Left renal pelvis (tissue), 4 donors: ENCODE results near the gene DARS2. TPM values are rescaled to one million over a fixed set of nuclear protein-coding genes. Genes with fewer than 3 reads are reported as not detected.
"Not testable (repeated sequence)": the region's sequence is repeated elsewhere in the genome, so short reads cannot be mapped to it uniquely, and the experiment has no call there.

Source experiments
- DNase-seq, 4 donors: peaks; one replicate each; pipeline ENCODE4 v3.0.0-alpha.2; 2013; ENCODE audit warnings: low read depth in 4 of 4, low spot score in 3 of 4
- polyA plus RNA-seq, 4 donors: library from polyadenylated mRNA; unstranded; fragments of 120-200 nt; gene quantifications; one replicate each; pipeline ENCODE4 v1.2.1, GENCODE V29; 2013; ENCODE audit not compliant: insufficient read length in 4 of 4

The DARS2 gene
- polyA plus RNA-seq, 4 donors: 15.1 to 28.7 (median 27.4) TPM

DNA sequence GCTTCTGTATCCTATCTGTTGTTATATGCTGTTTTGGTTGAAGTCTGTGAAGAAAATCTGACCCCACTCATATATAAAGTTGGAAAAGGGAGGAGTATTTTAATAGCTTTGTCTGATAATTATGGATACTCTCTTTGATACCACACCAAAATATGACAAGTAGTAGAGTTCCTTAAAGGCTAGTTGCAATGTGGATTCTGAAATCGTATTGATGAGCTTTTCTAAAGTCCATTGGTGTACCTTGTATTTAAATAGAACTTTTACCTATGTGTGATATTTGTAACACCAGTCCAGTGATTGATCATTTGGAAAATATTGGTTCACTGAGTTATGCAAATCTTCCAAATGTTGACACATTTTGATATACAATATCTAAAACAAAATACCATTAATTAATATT, 35.6 kb downstream of the DARS2 start:
- no peak for DNase-seq

DNA sequence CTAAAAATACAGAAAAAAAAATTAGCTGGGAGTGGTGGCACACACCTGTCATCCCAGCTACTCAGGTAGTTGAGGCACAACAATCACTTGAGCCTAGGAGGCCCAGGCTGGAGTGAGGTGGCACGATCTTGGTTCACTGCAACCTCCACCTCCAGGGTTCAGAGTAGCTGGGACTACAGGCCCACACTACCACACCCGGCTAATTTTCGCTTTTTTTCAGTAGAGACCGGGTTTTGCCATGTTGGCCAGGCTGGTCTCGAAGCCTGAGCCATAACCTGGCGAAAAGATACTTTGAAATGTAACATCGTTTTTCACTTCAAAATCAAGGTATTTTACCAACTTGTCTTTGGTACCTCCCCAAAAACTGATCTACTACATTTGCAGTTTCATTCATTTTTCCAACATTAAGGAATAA, 37.3 kb downstream of the DARS2 start:
- DNase-seq: no peak

DNA sequence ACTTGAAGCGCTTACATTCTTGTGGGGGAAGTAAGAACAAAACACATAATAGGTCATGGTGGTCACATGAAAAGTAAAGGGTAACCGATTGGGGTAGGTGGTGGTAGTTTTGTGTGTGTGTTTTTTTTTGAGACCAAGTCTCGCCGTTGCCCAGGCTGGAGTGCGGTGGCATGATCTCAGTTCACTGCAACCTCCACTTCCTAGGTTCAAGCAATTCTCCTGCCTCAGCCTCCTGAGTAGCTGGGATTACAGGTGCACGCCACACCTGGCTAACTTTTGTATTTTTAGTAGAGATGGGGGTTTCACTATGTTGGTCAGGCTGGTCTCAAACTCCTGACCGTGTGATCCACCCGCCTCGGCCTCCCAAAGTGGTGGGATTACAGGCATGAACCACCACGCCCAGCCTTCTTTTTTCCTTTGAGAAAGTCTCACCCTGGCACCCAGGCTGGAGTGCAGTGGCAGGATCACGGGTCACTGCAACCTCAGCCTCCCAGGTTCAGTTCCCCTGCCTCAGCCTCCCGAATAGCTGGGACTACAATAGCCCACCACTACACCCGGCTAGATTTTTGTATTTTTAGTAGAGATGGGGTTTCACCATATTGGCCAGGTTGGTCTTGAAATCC, 37.8 kb downstream of the DARS2 start:
- DNase-seq: not testable (repeated sequence)

DNA sequence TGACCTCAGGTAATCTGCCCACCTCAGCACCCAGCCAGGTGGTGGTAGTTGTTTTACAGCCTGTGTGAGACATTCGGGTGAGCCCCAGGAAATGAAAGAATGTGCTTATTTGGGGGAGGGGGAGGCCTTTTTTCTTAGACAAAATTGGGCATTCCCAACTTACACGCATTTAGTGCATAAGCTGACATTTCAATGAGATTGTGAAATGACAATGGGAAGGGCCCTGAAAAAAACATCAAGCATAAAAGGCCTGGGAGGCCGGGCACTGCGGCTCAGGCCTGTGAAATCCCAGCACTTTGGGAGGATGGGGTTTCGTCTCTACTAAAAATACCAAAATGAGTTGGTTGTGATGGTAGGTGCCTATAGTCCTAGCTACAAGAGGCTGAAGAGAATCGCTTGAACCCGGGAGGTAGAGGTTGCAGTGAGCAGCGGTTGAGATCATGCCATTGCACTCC, 38.3 kb downstream of the DARS2 start:
- DNase-seq: no peak

DNA sequence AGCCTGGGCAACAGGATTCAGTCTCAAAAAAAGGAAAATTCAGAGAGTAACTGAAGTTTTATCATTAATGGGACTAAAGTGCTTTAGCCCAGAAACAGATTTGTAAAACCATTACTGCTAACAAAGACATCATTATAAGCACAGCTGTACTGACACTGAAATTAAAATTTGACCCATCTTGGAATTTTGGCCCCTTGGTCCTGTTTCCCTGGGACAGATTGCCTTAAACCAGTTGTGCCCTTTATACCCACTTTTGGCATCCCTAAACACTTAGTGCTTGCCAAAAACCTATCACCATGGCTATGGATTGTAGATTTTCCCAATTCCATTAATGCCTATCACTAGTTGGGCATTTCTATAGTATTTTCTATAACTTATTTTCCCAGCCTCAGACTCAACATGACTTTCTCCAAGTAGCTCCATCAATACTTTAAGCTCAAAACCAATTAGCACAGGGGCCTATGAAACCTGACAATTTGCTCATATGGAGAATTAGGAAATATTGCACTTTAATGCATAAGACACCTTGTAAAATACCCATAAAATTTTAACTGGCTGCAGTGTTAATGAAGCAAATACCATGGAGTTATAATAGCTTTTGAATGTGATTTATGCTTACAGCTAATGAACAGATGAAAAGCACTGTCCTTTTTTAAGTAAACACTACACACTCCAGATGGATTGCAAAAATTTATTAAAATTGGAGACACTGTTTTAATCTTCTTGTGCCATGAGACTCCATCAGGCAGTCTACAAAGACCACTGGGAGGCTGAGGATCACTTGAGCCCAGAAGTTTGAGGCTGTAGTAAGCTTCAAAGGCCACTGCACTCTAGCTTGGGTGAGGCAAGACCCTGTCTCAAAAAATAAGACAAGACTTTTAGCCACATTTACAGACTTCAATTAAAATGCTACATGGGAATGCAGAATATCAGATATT, 39.0 kb downstream of the DARS2 start:
- no peak for DNase-seq

DNA sequence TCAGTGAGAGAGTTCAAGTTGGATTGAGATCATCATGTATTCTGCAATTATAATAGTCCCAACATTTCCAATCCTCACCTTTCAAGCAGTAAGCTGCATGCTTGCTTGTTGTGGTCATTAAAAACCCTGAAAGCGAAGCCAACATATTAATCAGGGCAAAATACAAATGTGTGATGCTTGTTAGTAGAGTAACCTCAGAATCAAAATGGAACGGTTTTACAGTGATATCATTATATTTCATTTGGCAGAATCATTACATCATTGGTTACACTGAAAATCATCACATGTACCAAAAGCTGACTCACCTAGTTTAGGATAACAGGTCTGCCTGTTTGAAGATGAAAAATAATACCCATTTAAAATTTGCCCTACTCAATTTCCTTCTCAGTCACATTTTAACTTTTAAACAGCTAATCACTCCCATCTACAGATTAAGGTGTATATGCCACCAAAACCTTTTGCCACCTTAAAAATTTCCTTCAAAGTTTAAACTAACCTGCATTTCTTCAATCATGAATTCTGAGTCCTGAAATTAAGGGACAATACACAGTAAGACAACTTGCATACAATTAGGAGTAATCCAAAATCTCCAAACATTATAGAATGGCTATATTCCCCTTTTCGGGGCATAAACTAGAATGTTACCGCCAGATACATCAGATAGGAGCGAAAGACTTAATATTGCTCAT, 39.9 kb downstream of the DARS2 start:
- no peak for DNase-seq

DNA sequence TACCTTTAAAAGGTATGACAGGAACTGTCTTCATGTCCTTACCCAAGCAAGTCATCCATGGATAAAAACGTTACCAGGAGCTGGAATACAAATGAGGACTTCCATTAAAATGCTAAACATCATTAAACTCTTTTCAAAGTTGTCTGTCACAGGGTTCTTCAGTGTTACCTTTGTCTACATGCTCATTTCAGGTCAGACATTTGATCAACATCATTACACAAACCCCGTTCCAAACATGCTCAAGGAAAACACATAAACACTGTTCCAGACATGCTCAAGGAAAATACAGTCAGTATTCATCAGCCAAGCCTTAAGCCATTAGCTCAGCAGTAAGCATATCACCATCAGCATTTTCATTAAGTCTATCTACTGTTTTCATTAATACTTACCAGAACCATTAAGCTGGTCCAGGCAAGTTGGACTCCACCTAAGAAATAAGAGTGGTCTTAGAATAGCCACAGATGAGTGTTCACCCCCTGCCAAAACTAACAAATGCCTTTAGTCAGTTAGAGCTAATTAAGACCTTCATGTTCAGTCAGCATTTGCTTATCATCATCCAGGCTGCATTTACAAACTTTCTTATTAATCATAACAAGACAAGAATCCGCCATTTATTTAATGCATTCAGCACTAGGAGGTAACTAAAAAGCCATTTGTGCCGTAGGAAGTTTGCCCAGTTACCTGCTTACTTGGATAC, 41.1 kb downstream of the DARS2 start:
- DNase-seq: no peak

DNA sequence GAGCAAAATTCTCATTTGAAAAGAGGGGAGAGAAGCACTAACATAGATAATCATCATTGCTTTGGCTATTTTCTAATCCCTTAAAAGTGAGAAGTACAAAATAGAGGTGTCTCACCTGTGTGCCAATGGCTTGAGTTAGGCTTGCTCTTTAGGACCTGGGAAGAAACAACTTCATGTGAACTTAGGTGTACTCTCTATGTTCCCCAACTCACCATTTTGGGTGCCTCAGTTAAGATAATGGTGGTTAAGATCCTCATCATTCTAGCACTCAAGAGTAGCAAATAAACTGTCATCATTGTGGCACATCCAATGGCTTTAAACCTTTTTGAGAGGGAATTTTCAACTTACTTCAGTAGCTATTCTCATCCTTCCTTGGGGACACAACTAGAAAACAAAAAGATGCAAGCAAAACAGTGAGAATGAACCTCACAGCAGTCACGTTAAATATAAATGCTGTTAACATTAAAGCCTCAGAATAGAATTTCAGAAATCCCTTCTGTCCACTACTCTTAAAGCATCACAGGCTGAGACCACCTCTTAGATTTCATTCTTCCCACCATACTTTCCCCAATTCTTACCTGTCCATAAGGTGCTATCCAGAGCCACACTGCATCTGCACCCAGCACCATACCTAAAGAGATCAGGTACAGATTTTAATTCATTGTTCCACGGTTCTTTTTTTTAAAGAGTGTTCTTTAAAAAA, 42.1 kb downstream of the DARS2 start:
- no peak for DNase-seq

DNA sequence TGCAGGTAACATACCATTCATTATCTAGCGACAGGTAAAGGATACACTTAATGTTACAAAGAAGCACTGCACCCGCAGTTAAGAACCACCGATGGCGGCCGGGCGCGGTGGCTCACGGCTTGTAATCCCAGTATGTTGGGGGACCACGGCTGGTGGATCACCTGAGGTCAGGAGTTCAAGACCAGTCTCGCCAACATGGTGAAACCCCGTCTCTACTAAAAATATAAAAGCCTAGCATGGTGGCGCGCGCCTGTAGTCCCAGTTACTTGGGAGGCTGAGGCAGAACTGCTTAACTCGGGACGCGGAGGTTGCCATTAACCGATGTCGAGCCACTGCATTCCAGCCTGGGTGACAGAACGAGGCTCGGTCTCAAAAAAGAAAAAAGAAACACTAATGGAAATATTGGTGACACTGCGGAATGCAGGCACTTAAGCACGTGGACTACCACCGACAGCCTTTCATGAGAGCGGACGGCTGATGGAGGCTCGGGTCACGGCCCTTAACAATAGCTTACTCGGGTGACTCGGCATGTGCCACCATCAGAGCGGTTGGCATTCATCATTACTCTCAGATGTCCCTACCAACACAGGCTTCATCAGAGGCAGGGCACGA, 42.8 kb downstream of the DARS2 start:
- peak in 1 of 4 donors; percentile 22 for DNase-seq

DNA sequence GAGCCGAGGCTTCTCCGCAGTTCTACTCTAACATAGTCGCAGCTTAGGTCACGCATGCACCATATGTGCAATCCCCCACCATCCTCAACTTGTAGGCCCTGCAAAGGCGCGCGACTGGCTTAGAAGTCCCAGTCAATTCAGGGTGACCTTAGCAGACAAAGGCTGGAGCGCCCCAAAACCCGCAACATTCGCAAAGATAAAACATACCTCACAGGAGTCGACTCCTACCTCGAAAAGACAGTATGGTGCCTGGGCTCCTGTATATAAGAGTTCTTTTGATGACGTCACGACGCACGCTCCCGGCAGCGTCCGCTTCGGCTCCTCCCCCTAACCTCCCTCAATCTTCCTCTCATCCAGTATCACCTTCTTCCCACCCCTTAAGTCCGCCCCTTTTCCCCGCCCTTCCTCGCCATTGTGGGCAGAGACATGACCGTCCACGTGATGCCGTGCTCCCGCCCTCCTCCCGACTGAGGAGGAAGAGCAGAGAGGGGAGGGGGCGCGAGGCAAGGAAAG, 43.3 kb downstream of the DARS2 start, which contains the start of gene GAS5:
Gene GAS5, minus strand, starts transcription at position 237 of the 513 bp plus-strand sequence.
- DNase-seq: peak; percentile 99 to 100 (median 100)

DNA sequence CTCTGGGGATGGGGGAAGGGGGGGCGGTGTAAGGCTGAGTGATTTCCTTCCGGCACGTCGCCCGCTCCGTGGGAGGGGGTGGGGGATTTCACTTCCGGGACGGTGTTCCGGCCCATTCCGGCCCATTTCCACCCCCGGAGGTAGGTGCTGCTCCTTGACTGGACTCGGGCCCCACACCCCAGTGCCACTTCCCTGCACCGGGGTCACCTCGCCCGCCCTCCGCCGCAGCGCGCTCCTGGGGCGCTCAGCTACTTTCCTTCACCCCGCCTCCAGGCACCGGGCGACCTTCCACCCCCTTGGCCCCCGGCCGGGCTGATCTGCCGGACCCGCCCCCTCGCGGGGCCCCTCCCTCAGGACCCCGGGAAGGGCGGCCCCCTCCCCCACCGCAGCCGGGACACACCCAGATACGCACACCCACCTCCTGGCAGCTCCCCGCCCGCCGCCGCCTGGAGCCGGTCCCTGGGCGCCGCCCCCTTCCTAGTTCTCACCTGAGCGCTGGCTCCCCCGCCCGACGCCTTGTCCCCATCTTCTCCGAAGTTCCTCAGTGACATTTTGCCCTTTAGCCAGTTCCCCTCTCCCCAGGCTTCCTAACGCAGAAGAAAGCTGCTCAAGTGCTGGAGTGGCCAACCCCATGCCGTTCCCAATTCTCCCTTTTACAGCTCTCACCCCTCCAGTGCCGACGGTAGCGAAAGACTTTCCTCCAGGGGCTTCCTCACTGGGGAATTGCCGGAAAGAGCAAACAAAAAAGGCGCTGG, 44.0 kb downstream of the DARS2 start, which contains the start of gene ZBTB37:
Gene ZBTB37, plus strand, starts transcription at position 115 of the 755 bp plus-strand sequence. CDS start 1,846 bp downstream, outside the sequence.
- DNase-seq: peak in 3 of 4 donors; percentile 58 to 68 (median 60)

DNA sequence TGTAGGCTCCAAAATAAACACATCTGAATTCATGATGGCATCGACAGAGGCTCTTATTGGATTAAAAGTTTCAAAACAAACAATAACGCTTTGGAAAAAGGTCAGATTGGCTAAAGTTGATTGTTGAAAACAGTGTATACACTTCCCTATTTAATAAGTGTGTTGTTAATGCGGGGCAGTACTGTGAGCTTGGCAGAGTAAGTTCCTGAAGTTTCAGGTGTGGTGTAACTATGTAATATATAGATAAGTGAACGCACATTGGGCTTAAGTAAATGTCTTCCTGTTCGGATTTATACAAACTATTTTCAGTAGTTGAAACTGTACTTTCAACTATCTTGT, 44.5 kb downstream of the DARS2 start:
- no peak for DNase-seq

DNA sequence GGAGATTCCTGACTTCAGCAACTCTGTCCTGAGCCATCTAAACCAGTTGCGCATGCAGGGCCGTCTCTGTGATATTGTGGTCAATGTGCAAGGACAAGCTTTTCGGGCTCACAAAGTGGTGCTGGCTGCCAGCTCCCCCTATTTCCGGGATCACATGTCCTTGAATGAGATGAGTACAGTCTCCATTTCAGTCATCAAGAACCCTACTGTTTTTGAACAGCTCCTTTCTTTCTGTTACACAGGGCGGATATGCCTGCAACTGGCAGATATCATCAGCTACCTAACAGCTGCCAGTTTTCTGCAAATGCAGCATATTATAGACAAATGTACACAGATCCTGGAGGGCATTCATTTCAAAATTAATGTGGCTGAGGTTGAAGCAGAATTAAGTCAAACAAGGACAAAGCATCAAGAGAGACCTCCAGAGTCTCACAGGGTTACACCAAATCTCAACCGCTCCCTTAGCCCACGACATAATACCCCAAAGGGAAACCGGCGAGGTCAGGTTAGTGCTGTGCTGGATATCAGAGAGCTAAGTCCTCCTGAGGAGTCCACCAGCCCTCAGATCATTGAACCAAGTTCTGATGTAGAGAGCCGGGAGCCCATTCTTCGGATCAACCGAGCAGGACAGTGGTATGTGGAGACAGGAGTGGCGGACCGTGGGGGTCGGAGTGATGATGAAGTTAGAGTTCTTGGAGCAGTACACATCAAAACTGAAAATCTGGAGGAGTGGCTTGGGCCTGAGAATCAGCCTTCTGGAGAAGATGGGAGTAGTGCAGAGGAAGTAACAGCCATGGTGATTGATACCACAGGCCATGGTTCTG, 46.0 kb downstream of the DARS2 start:
- DNase-seq: no peak

DNA sequence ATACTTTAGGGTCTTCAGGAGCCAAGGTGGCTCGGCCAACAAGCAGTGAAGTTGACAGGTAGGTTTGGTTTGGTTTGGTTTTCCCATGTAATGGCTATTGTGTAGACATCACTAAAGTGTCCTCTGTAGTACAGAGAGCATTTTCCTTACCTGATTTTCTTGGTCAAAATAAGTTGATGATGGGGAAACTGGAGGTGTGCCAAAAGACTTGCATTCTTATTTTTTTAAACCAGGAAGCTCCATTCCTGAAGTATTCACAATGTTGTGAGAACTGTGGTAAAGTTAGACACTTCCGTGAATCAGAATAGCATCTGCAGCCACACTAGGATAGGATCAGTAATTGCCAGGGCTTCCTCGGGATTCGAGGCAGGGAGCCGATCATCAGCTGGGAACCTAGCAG, 46.6 kb downstream of the DARS2 start:
- no peak for DNase-seq

DNA sequence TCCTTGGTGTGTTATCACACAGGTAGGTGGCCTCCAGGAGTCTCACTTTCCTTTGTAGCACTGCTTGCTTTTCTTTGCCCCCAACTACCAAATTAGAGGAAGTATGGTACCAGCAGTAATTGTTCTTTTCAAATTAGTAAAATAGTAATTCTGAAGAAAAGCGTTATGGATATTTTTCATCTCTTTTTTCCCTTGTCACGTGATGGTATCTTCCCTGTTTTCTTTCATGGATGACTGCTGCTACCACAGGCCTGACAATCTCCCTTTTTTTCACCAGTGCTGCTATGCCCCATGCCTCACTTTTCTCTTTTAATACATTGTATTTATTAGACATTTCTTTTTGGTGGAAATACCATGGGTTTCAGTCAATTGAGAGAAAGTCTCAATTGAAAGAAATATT, 47.0 kb downstream of the DARS2 start:
- no peak for DNase-seq

DNA sequence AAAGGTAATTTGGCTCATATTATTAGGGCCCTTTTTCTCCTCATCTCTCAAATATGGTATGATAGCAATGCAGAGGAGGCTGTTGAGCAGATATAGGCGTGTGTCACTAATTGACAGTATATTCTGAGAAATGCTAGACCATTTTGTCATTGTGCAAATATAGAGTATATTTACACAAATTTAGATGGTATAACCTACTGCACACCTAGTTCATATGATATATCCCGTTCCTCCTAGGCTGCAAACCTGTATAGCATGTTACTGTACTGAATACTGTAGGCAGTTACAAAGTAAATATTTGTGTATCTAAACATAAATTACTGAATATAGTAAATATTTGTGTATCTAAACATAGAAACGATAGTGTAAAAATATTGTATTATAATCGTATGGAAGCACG, 52.3 kb downstream of the DARS2 start:
- DNase-seq: no peak

DNA sequence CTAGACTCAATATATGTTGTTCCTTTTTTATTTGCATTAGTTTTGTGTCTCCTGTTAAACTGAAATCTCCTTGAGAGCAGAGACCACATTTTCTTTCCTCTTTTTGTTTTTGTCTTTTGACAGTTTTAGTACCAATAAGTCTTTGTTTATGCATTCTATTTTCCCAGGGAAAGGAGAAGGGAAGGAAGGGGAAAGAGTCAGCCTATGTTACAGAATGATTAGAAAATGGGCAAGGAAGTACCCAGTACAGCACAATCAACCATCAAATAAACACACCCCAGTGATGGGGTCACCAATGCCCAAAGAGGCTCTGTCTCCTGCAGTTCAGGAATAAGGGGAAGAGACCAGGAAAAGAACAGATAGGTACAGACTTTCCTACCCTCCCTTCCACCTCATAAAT, 53.8 kb downstream of the DARS2 start:
- no peak for DNase-seq

DNA sequence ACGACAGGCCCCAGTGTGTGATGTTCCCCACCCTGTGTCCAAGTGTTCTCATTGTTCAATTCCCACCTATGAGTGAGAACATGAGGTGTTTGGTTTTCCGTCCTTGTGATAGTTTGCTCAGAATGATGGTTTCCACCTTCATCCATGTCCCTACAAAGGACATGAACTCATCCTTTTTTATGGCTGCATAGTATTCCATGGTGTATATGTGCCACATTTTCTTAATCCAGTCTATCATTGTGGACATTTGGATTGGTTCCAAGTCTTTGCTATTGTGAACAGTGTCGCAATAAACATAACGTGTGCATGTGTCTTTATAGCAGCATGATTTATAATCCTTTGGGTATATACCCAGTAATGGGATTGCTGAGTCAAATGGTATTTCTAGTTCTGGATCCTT, 56.6 kb downstream of the DARS2 start:
- DNase-seq: not testable (repeated sequence)
